GM19099 (cell line): Measurements from ENCODE around the gene OR1Q1.
"Not testable (repeated sequence)": the region's sequence is repeated elsewhere in the genome, so short reads cannot be mapped to it uniquely, and the experiment has no call there.

Source experiments
- POLR2A ChIP-seq: IDR thresholded peaks from 3 replicates; pipeline ENCODE4 v1.6.1; 2011; ENCODE audit warnings: low read depth; ENCODE audit not compliant: insufficient read length; ENCODE audit errors: extremely low read depth

Gene OR1Q1

GRCh38 chr9:122614362-122614761 lies at the start of gene OR1Q1:
OR1Q1 (plus strand) TSS chr9:122614738; CDS start chr9:122614738, 0 bp downstream.
- no peak for TF ChIP-seq POLR2A

GRCh38 chr9:122567901-122568300 lies 46.6 kb upstream of the OR1Q1 start:
- no peak for TF ChIP-seq POLR2A

GRCh38 chr9:122572456-122572855 lies 42.1 kb upstream of the OR1Q1 start:
- TF ChIP-seq POLR2A = no peak

GRCh38 chr9:122579874-122580273 lies 34.7 kb upstream of the OR1Q1 start:
- no peak for TF ChIP-seq POLR2A

GRCh38 chr9:122580360-122580759 lies 34.2 kb upstream of the OR1Q1 start:
- TF ChIP-seq POLR2A = no peak

DNA sequence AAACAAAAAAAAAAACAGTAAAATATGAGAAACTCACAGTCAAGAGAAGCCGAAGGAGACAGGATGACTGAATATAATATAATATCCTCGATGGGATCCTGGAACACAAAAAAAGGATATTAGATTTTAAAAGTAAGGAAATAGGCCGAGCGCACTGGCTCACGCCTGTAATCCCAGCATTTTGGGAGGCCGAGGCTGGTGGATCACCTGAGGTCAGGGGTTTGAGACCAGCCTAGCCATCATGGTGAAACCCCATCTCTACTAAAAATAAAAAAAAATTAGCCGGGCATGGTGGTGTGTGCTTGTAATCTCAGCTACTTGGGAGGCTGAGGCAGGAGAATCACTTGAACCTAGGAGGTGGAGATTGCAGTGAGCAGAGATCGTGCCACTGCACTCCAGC lies 31.3 kb upstream of the OR1Q1 start, which contains the start of gene OR1L8:
Gene OR1L8 (minus strand): TSS at position 101 of the 400 bp plus-strand sequence. CDS start 14,907 bp downstream, outside the sequence.
- TF ChIP-seq POLR2A = not testable (repeated sequence)

GRCh38 chr9:122605691-122606090 lies 8.8 kb upstream of the OR1Q1 start:
- no peak for TF ChIP-seq POLR2A

DNA sequence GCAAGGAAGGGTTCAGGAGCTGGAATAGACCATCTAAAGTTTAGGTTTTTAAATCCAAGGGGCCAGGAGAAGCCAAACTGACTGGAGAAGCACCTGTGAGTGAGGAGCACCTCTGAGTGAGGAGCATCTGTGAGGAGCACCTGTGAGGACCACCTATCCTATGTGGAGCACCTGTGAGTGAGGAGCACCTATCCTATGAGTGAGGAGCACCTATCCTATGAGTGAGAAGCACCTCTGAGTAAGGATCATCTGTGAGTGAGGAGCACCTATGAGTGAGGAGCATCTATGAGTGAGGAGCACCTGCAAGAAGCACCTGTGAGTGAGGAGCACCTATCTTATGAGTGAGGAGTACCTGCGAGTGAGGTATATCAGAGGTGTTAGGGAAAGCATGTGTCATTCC lies 8.0 kb upstream of the OR1Q1 start:
- TF ChIP-seq POLR2A = no peak

GRCh38 chr9:122609804-122610203 lies 4.7 kb upstream of the OR1Q1 start:
- no peak for TF ChIP-seq POLR2A

DNA sequence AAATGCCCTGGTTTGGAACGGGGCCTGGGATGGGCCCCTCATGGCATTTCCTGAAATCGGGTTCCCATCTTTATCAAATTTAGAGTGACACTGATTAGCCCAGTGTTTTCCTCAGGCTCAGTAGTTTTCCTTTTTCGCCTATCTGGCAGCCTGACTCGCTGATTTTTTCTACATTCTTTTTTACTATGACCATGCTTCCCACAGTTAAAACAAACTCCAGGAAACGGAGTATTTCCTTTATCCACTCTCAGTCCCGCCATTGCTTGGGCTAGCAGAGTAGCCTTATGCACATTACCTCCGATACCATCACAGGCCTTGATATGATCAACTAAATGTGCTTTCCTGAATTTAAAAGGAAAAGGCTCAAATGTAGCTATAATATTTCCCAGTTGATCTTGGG lies 5.5 kb downstream of the OR1Q1 start:
- TF ChIP-seq POLR2A = no peak

GRCh38 chr9:122642226-122642625 lies 27.7 kb downstream of the OR1Q1 start:
- no peak for TF ChIP-seq POLR2A

GRCh38 chr9:122656378-122656777 lies 41.8 kb downstream of the OR1Q1 start:
- TF ChIP-seq POLR2A = no peak

DNA sequence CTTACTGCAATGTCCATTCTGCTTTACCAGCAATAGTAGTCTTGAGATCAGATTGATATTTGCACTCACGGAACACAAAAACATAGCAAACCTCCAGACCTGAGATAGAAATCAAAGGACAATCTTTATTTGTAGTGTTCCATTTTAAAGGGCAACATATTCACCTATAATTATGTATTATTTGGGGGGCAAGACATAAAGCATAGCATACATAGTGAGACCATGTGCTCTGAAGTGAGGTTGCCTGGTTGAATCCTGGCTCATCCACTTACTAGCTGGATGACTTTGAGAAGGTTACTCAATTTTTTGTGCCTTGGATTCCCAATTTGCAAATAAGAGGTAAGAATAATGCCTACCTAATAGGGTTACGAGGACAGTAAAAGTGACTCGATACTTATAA lies 43.0 kb downstream of the OR1Q1 start, which contains the start of gene OR1B1:
Gene OR1B1 (minus strand): TSS at position 101 of the 400 bp plus-strand sequence.
- no peak for TF ChIP-seq POLR2A

GRCh38 chr9:122661416-122661815 lies 46.9 kb downstream of the OR1Q1 start, which contains the start of gene OR1L1:
OR1L1 (plus strand) TSS chr9:122661716; CDS start chr9:122661716, 0 bp downstream.
- TF ChIP-seq POLR2A = no peak
